ENCODE measurements around the gene CAPG.
"Not testable (repeated sequence)": the region's sequence is repeated elsewhere in the genome, so short reads cannot be mapped to it uniquely, and the experiment has no call there.

The CAPG gene

GRCh38 chr2:85420536-85421259 is 10.5 kb upstream of the CAPG start:
- peak; percentile 74 to 96 (median 82) for DNase-seq (ENCODE audit: low read depth in 3 of 3, low spot score in 1 of 3)

DNA sequence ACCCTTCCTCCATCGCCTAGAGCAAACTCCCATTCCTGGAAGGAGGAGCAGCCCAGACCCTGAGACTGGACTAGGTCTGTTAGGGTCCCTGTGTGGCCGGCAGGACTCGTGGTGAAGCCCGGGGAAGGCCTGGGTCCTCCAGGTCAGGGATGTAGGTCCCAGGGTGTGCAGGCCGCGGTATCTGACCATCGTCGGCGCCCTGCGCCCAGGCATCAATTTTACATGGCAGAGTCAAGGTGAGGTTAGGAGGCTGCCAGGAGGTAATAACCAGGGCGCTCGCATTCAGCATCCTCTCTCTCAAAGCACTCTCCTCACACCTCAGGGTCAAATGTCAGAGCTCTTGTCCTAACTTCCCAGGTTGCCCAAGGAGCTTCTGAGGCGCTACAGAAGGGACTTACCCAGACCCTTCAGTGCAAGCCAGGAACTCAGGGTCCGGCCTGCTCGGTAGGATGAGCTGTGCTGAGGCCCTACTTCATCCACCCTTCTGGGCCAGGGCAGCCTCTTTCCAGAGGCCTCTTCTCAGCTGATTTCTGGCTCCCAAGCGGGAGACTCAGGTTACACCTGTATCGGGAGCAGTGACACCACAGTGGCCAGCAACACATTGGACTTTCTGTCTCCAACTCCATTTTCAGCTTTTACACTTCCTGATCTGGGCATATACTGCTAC is 9.0 kb upstream of the CAPG start:
- no peak for DNase-seq (ENCODE audit: low read depth in 3 of 3, low spot score in 1 of 3)

GRCh38 chr2:85418132-85419008 is 8.2 kb upstream of the CAPG start, which contains the start of gene SH2D6:
TSS of gene SH2D6 (plus strand) at chr2:85418714. CDS start at chr2:85429466, 10,752 bp downstream.
- DNase-seq (ENCODE audit: low read depth in 3 of 3, low spot score in 1 of 3), result peak; percentile 52 to 80 (median 54)

DNA sequence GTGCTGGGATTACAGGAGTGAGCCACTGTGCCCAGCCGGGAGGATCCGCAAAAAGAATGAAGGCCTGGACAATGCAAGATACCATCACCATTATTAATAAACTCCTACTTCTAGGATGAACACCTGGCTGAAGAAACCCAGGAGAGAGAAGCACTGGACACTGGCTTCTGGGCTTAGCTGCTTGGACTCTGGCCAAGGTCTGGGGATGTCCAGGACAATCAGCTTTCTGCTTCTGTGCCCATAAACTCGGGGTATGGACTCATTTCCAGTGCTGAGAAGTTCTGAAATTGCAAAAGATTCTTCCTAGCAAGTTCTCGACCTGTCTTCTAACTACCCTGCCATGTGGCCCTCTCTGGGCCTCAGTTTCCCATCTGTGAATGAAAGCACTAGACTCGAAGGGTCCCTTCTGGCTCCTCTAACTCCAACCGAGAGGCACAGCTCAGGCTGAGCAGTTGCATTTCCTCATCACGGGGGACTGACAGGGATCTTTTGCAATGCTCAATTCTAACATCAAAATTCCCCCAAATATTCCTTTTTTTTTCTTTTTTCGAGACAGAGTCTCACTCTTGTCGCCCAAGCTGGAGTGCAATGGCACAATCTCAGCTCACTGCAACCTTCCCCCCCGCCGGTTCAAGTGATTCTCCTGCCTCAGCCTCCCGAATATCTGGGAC is 5.9 kb upstream of the CAPG start:
- DNase-seq (ENCODE audit: low read depth in 3 of 3, low spot score in 1 of 3), result no peak

GRCh38 chr2:85414761-85415553 is 4.8 kb upstream of the CAPG start:
- DNase-seq (ENCODE audit: low read depth in 3 of 3, low spot score in 1 of 3), result no peak

- not testable (repeated sequence) for DNase-seq (ENCODE audit: low read depth in 3 of 3, low spot score in 1 of 3)
These were observed 4.2 kb upstream of the CAPG start for GRCh38 chr2:85414421-85414759.

GRCh38 chr2:85413592-85414420 is 3.6 kb upstream of the CAPG start:
- peak in 1 of 3 donors; percentile 32 for DNase-seq (ENCODE audit: low read depth in 3 of 3, low spot score in 1 of 3)

GRCh38 chr2:85411405-85411748 is 1.2 kb upstream of the CAPG start:
- no peak for DNase-seq (ENCODE audit: low read depth in 3 of 3, low spot score in 1 of 3)

GRCh38 chr2:85410584-85411404 is 628 bp upstream of the CAPG start:
- no peak for DNase-seq (ENCODE audit: low read depth in 3 of 3, low spot score in 1 of 3)

- peak in 2 of 3 donors; percentile 37 to 51 for DNase-seq (ENCODE audit: low read depth in 3 of 3, low spot score in 1 of 3)
These were observed 4.7 kb downstream of the CAPG start for GRCh38 chr2:85405201-85406059.

- DNase-seq (ENCODE audit: low read depth in 3 of 3, low spot score in 1 of 3), result no peak
These were observed 8.3 kb downstream of the CAPG start for GRCh38 chr2:85401844-85402243.

GRCh38 chr2:85401464-85401805 is 8.7 kb downstream of the CAPG start:
- DNase-seq (ENCODE audit: low read depth in 3 of 3, low spot score in 1 of 3), result no peak

DNA sequence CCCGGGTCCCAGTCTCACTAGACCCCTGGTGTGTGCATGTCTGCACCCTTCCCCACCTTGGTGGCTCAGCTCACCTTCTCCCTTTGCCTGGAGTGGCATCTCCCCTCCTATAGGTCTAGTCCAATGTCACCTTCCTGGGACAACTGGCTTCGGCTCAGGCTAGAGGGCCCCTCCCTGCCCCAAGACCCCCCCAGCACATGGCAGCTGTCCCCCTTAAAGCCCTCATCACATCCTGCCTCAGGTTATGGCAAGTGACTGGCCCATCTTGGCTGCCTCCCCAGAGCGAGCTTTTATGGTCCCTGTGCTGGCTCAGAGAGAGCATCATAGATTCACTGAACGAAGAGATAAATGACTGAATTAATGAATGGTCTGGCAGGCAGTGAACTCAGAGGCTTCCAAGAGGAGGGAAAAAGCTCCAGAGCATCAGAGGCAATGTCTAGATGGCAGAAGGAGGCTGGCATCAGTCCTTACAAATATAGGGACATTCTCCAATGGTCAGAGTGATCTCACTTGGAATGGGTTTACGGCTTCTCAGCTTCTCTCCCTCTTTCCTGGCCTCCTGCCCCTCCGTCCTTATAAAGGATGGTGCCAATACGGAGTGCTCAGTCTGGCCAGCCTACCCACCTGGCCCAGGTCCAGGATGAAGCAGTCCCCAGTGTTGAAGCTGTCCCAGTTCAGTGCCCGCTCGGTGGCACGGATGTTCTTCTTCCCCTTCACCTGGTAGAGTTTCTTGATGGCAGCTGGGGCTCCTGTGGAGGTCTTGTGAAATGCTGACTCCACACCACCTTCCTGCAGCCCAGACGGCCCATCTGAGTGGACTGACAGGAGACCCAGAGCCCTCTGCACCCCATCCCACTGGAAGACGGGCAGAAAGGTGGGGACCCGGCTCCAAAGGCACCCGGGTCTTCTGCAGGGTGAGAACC is 9.4 kb downstream of the CAPG start:
- no peak for DNase-seq (ENCODE audit: low read depth in 3 of 3, low spot score in 1 of 3)

- DNase-seq (ENCODE audit: low read depth in 3 of 3, low spot score in 1 of 3), result no peak
These were observed 10.1 kb downstream of the CAPG start for GRCh38 chr2:85400023-85400422.

DNA sequence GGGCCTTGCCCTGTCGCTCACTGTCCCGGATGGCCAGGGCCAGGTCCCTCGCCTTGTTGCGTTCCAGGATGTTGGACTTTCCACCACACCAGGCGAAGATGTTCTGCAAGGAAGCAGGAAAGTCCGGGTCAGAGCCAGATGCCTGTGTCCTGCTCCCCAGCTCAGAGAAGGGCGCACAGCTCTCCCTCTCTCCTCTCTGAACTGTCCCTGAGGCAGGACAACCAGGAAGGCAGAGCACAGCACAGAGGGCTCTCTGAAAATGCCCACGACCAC is 11.0 kb downstream of the CAPG start:
- DNase-seq (ENCODE audit: low read depth in 3 of 3, low spot score in 1 of 3), result no peak

DNA sequence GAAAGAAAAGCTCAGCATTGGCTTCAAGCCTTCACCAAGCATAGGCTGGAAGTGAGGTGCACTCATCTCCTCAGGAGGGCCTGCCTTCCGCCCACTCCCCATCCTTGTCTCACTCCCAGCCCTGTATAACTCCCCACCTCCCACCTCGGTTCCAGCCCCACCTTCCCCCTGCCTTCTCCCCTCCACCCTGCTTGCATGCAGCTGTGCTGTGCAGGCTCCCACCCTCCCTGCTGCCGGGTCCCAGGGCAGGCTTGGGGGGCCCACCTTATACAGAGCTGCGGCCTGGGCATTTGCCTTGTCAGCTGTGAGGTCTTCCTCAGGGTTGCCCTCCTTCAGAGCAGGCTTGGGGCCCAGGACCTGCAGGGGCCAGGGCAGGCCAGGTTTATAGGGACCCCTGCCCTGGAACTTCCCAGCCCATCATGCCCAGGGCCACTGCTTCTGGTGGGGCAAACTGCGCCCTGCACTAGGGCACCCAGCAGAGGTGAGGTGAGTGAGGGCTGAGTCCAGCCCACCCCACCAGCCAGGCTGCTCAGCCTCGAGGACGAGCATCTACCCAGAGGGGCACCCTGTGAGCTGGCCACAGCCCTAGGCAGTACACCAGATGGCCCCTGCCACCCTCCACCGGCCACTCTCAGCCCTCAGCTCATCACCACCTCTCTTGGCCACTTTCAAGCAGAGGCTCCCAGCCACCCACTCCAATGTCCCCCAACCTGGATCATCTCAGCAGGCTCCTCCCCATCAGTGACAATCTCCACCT is 11.6 kb downstream of the CAPG start:
- DNase-seq (ENCODE audit: low read depth in 3 of 3, low spot score in 1 of 3), result no peak
